Fibroblast of gingiva (primary cell): ENCODE results near the gene CCDC201.

Source experiments
- DNase-seq: peaks from one replicate; pipeline ENCODE4 v3.0.0-alpha.2; 2011; ENCODE audit warnings: low read depth

CCDC201 gene

DNA sequence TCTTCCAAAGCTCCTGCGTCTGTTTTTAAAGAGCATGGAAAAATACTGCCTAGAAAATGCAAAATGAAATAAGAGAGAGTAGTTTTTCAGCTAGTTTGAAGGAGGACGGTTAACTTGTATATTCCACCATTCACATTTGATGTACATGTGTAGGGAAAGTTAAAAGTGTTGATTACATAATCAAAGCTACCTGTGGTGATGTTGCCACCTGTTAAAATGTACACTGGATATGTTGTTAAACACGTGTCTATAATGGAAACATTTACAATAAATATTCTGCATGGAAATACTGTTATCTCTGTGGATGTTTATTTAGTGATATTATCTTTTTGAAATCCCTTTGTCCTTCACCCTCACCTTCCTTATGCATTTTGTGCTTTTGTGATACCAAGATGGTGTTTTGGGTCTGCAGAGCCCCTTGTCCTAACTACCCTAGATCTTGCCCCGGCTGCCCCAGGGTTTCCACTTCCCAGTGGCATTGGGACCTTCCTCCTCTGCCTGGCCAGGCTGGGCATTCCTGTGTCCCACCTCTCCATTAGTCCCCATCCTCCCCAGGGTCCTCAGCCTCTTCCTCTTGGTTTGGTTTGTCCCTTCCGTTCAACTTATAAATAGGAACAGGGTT is 20.6 kb upstream of the CCDC201 start:
- no peak for DNase-seq

DNA sequence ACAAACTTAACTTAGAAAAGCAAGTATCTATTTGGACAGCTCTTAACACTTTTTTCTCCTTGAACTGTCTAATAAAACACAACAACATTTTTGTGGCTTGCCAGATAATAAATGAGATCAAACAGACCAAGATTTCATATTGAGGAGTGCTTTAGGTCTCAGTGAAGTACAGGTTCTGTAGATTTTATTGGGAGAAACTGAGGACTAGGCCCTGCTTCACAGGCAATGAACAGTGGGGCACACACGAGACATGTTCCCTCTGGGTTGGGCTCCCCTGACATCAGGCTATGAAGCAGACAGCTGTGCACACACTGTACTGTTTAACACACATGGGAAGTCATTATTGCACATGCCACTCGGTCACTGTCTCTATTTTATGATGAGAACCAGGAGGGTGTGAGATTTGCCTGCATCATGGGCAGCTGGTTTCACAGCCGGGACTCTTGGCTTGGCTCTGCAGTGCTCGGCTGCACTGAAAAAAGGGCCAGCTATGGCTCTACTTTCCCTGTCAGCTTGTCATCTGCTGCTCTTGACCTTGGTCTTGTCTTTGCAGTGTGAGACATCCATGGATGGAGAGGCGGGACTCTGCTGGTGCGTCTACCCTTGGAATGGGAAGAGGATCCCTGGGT is 19.6 kb upstream of the CCDC201 start:
- DNase-seq = no peak

DNA sequence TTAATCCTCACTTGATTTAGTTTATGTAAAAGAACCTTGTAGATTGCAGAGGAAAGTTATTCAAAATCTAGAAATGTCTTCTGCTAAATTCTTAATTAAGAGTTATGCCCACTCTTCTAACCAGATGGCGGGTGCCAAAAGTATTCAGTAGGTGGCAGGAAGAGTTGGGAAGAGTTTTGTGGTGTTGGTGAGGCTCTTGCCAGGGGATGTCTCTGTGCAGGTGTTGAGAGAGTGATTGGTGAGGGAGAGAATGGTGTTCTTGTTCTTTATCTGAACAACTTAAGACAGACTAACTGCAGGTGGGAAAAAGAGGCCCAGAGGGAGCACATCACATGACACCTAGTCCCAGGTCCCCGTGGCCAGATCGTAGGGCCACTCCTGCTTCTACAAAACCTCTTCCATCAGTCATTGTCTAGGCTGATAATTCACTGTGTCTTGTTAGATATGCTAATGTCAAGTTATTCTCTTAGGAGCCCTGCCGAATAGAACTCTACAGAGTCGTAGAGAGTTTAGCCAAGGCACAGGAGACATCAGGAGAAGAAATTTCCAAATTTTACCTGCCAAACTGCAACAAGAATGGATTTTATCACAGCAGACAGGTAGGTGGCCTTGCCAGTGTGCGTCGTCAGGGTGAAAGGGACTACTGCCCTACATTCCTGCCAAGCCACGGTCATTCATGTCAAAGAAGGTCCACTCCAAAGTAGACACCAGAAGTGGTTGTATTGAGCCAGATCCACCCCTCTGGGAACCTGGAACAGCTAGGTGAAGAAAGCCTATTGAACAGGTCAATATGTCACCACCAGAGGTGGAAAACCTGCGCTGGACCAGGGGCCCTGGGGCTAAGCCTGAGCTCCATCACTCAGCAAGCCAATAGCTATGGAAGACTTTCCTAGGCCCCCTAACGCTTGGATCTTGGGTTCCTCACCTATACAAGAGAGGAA is 18.9 kb upstream of the CCDC201 start:
- DNase-seq = no peak

DNA sequence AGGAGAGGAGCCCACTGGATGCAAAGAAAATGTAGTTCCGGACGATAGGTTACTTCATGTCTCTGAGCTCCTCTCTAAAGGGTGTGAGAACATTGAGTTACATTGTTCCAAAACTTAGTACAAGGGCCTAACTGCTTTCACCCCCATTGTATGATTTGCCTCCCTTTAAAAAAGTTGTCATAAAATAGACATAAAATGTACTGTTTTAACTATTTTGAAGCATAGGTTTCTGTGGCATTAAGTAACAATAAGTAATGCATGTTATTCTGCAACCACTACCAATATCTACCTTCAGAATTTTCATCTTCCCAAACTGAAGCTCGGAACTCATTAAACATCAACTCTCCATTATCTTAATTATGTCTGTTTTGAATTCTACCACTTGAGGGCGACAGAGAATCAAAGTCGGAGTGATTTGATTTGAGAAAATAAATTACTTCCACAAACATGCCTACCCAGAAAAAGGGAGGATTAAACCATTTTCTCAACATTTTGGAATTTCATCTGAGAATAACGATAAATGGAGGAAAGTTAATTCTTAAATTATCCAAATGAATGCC is 18.1 kb upstream of the CCDC201 start:
- DNase-seq = peak; percentile 22

- no peak for DNase-seq
These were observed 17.4 kb upstream of the CCDC201 start for GRCh38 chr7:45890125-45890901.

DNA sequence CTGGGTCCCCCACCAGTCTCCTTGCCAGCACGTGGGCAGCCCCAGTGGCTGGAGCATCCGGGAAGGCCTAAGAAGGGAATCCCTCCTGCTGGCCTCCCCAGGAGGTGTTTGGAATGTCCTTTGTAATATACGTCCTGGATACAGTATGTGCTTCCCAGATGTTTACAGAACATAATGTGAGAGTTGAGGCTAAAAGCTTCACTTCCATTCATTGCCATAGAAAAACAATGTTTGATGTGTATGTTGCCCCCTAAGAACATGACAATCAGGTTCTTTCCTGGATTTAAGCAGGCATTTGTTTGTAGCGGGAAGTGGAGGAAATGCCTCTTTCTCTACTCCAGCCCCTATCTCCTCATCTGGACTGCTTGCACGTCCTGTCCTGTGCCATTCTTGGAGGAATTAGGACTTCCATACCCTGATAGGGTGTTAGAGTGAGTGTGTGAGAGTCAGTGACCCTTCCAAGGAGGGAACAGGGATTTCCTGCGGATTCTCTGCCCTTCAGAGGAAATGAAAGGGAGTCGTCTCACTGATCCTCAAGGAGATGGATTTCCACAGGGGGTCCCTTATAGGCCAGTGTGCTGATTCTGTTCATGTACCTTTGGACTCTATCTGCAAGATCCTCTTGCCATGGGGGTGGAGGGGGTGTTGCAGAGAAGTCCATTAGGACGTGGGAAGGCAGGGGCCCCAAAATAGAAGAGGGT is 16.6 kb upstream of the CCDC201 start:
- no peak for DNase-seq

GRCh38 chr7:45888993-45889366 is 16.1 kb upstream of the CCDC201 start:
- no peak for DNase-seq

- DNase-seq = peak; percentile 27
These were observed 15.5 kb upstream of the CCDC201 start, which contains the start of gene IGFBP1 for GRCh38 chr7:45888185-45888992. Gene IGFBP1 (plus strand): TSS chr7:45888488. CDS start chr7:45888653, 165 bp downstream.

DNA sequence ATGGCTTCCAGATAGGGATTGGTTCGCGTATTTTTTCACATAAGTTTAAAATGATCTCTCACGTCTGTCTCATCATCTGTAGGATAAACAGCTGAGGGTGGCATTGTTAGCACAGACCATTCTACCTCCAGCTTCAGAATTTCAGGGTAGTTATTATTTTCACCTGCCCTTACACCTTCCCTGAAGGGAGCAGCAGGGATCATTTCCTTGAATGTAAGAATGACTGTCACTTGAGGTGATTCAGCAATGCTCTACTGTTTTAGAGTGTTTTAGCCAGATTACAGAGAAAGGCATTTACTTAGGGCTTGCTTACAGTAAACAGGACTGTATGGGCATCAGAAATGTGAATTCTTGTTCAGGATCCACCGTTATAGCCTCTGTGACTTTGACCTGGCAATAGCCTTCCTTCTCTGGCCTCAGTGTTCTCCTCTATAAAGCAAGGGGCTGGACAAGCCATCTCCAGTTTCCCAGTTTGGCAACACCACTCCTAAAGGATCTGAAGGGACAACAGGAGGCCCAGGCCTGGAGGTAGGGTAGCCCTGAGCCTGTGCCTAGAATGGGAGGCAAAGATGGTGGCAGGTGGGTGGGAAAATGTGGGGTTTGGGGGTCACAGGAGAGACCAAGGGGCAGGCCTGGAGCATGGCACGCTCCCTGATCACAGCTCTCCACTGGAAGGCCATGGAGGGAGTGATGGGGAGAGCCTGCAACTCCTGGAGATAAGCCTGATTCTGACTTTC is 14.2 kb upstream of the CCDC201 start:
- DNase-seq = no peak

DNA sequence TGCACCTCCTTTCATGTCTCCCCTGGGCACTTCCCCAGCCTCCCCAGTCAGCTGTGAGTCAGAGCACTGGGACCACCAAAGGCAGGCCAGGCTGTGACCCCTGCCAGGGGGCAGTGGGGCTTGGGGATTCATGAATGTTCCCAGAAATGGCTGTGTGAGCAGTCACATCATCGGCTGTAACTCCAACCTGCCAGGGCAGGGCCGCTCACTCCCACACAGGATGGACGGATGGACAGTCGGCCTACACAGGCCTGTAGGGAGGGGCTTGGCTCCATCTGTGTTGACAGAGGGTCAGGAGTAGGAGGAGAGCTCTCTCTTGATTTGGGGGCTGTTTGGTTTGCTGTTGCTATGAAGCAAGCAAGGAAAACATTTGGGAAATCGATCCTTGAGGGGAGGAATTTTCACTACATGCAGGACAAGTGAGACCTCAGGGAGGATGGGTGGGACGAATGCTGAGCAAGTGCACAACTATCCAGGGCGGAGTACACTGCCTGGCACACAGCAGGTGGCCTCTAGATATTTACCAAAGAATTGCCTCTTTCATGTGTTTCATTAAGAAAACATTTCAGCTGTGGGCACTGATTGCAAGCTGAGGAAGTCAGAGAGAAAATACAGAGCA is 12.5 kb upstream of the CCDC201 start:
- DNase-seq = peak; percentile 11

DNA sequence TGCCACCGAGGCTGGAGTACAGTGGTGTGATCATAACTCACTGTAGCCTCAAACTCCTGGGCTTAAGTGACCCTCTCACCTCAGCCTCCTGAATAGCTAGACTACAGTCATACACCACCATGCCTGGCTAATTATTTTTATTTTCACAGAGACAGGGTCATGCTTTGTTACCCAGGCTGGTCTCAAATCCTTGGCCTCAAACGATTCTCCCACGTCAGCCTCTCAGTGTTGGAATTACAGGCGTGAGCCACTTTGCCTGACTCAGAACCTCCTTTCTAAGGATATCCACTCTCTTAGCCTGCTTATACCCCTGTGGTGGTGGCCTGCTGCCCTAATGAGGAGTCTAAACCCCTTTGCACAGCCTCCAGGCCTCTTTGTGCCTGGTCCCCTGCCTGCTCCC is 11.3 kb upstream of the CCDC201 start:
- DNase-seq = no peak

- DNase-seq = no peak
These were observed 9.6 kb upstream of the CCDC201 start for GRCh38 chr7:45882465-45882810.

- peak; percentile 82 for DNase-seq
These were observed 9.0 kb upstream of the CCDC201 start for GRCh38 chr7:45881759-45882464.

DNA sequence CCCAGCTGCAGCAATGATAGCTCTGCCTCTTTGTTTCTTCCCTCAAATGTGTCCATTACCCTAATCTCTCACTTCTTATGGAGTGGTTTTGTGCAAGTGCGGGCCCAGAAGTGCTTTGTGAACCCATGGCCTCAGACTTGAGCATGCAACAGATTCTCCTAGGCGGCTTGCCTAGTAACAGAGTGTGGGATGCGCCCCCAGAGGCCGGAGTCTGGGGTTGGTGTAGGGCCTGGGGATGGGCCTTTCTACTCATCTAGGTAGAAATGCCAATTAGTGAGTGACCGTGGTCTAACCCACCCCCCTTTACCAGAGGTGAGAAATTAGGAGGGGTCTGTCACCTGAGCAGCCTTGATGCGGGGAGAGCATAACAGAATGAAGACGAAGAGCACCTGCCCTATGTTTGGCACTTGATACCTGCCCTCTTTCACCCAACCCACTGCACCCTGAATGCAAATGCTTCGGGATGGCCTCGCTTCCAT is 8.4 kb upstream of the CCDC201 start:
- no peak for DNase-seq

- no peak for DNase-seq
These were observed 7.6 kb upstream of the CCDC201 start for GRCh38 chr7:45880433-45880860.

- no peak for DNase-seq
These were observed 5.7 kb upstream of the CCDC201 start for GRCh38 chr7:45878457-45879144.

GRCh38 chr7:45876519-45876918 is 3.6 kb upstream of the CCDC201 start:
- DNase-seq = no peak
